ENCODE results near the gene FAM131C. TPM values are rescaled to one million over a fixed set of nuclear protein-coding genes. Genes with fewer than 3 reads are reported as not detected.

FAM131C gene, protein sequence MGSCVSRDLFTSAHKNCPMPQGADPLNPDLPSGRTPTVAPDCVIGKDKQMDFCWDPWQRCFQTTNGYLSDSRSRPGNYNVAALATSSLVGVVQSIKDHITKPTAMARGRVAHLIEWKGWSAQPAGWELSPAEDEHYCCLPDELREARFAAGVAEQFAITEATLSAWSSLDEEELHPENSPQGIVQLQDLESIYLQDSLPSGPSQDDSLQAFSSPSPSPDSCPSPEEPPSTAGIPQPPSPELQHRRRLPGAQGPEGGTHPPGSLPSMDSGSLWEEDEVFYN
- 0.75 TPM in 1 of 2 replicates, not detected in the other for total RNA-seq

DNA sequence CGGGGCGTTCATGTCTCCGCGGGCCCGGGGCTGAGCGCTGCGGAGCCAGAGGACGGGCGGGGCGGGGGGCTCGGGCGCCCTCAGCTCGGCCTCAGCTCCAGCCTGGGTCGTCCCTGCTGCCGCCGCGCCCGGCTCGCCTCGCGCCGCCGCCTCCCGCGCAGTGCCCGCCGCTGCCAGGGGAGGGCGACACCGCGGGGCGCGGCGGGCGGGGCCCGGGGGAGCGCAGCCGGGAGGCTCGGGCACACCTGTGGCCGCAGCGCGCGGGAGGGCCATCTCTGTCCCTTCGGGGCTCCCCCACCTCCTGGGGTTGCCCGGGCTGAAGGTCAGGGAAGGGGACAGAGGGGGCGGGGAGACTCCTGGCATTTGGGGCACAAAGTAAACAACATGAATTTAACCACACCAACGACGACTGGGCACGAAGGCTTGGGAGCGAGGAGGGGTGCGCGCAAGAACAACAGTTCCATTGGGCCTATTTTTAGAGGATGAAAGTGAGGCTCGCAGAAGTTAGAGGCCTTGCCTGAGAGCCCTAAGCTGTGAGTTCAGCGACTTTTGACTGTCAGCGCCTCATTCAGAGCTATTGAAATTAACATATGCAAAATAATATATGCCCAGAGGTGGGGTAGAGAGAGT, at the start of gene FAM131C:
FAM131C (minus strand) TSS at position 162 of the 630 bp plus-strand sequence. CDS start 209 bp downstream, outside the sequence.

DNA sequence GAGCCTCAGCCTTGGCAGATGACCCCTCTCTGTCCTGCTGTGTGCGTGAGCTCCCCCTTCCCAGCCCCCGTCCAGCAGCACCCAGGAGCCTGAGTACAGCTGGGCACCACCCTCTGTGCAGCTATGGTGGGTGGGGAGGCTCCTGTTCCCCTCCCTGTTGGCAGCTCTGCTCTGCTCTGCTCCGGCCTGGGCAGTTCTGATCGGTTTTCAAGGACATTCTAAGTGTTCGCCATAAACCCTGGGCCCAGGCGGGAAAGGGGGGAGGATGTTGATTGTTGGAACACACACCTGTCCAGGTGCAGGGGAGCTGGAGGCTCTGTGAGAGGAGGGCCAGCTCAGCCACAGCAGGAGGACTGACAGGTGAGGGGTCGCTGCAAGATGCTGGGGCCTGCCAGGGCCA, 29.9 kb downstream of the FAM131C start, which contains the start of gene CLCNKB:
CLCNKB (plus strand) TSS at position 262 of the 400 bp plus-strand sequence. CDS start 711 bp downstream, outside the sequence.

DNA sequence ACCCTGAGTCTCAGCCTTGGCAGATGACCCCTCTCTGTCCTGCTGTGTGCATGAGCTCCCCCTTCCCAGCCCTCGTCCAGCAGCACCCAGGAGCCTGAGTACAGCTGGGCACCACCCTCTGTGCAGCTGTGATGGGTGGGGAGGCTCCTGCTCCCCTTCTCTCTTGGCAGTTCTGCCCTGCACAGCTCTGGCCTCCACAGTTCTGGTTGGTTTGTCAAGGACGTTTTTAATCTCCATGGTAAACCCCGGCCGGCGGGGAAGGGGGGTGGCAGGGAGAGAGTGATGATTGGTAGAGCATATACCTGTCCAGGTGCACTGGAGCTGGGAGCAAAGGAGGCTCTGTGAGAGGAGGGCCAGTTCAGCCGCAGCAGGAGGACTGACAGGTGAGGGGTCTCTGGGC, 51.8 kb downstream of the FAM131C start, which contains the start of gene CLCNKA:
CLCNKA (plus strand) TSS at position 356 of the 400 bp plus-strand sequence. CDS start 584 bp downstream, outside the sequence.

DNA sequence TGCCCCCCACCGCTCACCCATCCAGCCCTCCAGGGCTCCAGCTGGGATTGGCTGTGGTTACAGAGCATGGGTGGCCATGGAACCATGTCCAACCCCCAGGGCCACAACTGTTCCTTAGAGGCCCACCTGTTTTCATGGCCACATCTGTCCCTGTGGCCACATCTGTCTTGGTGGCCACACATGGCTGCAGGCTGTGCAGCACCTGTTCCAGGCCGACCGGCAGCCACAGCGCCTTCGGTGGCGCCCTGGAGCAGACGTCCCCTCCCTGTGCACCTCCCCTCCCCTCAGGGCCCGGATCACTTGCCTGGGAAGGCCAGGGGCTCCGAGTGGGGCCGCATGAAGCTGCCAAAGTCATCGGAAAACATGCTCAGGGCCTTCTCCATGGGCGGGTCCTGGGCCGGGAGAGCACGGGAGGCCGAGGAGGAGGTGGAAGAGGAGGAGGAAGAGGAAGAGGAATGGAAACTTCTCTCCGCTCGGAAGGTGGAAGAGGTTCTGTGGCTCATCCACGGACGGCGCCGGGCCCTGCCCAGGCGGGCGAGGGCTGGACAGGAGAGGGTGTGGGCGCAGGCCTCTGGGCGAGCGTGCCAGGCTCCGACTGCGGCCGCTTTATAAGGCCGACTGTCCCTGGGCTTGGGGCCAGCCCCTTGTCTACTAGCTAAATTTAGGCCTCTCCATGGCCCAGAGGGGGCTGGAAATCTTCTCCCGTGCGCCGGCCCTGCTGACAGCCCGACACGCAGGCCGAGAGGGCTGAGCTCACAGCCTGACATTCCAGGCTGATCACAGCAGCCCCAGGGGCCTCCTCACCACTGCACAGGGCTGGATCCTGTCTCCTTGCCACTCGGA, 55.8 kb downstream of the FAM131C start, which contains the start of gene HSPB7:
HSPB7 (minus strand) TSS at position 583 of the 843 bp plus-strand sequence; CDS start at position 503, 80 bp downstream.

Other genes with a start within 250 kb of the FAM131C start
- gene SPEN, start 225.9 kb downstream of the FAM131C start, total RNA-seq, result 16.3 and 18.8 TPM in 2 replicates
- 9.2 and 10.0 TPM in 2 replicates for gene ZBTB17, start 97.5 kb downstream of the FAM131C start, total RNA-seq
- not detected in 2 replicates for gene SRARP, start 69.4 kb downstream of the FAM131C start, total RNA-seq
- gene HSPB7, start 55.6 kb downstream of the FAM131C start, total RNA-seq, result 0.10 and 0.25 TPM in 2 replicates
- gene CLCNKA, start 51.6 kb downstream of the FAM131C start, total RNA-seq, result not detected in 2 replicates
- gene CLCNKB, start 29.9 kb downstream of the FAM131C start, total RNA-seq, result not detected in 2 replicates
- 10.5 and 10.8 TPM in 2 replicates for gene EPHA2, start 82.4 kb upstream of the FAM131C start, total RNA-seq
- gene ARHGEF19, start 139.0 kb upstream of the FAM131C start, total RNA-seq, result 11.7 and 11.9 TPM in 2 replicates
- gene CPLANE2, start 163.5 kb upstream of the FAM131C start, total RNA-seq, result 1.6 and 2.9 TPM in 2 replicates